Measurements from ENCODE around the gene JPH3. TPM values are rescaled to one million over a fixed set of nuclear protein-coding genes. Genes with fewer than 3 reads are reported as not detected.

JPH3 gene
- total RNA-seq, 1 experiment from 2014 or later, result 0.57 TPM

DNA sequence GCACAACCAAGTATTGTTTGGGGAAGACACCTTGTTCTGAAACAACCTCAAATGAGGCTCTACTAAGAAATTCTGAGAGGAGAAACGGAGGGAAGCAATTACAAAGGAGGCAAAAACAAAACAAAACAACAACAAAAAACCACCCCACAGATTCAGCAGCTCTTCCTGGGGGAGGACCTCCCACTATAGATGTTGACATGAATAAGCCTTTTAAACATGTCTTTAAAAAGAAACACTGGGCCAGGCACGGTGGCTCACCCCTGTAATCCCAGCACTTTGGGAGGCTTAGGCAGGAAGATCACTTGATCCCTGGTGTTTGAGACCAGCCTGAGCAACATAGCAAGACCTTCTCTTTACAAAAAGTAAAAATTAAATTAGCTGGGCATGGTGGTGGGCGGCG is 22.6 kb upstream of the JPH3 start:
- Mint-ChIP-seq H3K9me3 (ENCODE audit: low read depth, unreplicated experiment) (no peaks in the 10 kb centered on the region), H3K27ac (ENCODE audit: unreplicated experiment) (no peak overlapping the region), H3K4me1 (ENCODE audit: low read depth, unreplicated experiment) (peaks cover 17% of the 10 kb centered on the region), H3K27me3 (ENCODE audit: unreplicated experiment) (peaks cover 40% of the 10 kb centered on the region), H3K36me3 (ENCODE audit: insufficient read depth, unreplicated experiment) (peaks cover 7% of the 10 kb centered on the region), H3K4me3 (ENCODE audit: low read depth, unreplicated experiment) (no peak overlapping the region)
- CTCF ChIA-PET, result no interaction called here
- intact Hi-C loops (cut with micrococcal nuclease; ENCODE audit: unreplicated experiment), result loop anchor here (10.0 kb wide), 1 partner anchor 165 kb away; no protein-coding TSS in a partner anchor
- no peak for DNase-seq
- BruUV-seq (replicated peaks), result no TSS peak
- TF ChIP-seq, protein P1, sequence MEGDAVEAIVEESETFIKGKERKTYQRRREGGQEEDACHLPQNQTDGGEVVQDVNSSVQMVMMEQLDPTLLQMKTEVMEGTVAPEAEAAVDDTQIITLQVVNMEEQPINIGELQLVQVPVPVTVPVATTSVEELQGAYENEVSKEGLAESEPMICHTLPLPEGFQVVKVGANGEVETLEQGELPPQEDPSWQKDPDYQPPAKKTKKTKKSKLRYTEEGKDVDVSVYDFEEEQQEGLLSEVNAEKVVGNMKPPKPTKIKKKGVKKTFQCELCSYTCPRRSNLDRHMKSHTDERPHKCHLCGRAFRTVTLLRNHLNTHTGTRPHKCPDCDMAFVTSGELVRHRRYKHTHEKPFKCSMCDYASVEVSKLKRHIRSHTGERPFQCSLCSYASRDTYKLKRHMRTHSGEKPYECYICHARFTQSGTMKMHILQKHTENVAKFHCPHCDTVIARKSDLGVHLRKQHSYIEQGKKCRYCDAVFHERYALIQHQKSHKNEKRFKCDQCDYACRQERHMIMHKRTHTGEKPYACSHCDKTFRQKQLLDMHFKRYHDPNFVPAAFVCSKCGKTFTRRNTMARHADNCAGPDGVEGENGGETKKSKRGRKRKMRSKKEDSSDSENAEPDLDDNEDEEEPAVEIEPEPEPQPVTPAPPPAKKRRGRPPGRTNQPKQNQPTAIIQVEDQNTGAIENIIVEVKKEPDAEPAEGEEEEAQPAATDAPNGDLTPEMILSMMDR (IDR thresholded peaks at IDR 0.05; ENCODE audit: unreplicated experiment), result no peak

DNA sequence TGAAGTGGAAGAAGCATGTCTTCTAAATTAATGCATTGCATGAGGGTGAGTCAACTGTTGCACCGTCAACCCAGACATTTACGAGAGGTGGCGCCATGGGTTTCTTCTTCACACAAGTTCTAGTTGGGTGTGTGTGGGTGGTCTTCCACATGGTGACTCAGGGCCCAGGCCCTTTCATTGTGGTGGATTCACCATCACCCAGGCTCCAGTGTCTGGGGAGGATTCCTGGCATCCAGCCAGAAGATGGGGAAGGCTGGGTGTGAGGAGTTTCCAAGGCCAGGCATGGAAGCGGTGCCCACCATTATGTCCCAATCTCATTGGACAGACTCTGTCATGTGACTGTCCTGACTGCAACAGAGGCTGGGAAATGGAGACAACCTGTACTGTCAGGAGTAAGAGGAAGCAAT is 21.4 kb upstream of the JPH3 start:
- intact Hi-C loops (cut with micrococcal nuclease; ENCODE audit: unreplicated experiment), result no loop called here

DNA sequence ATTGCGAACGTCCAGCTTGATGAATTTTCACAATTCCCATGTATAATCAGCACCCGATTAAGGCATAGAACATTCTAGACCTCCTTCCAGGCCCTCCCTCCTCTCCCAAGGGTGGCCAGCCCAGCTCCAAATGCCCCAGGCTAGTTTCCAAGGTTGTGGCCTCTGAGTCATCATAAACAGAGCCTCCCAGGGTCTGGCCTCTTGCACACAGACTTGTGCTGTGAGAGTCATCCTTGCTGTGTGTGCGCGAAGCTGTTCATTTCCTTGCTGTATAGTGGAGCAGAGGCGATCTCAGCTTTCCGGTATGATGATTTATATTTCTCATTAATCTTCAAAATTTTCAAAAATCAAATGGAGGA is 20.5 kb upstream of the JPH3 start:
- intact Hi-C loops (cut with micrococcal nuclease; ENCODE audit: unreplicated experiment), result no loop called here
- TF ChIP-seq, protein P1 (IDR thresholded peaks at IDR 0.05; ENCODE audit: unreplicated experiment), result no peak
- CTCF ChIA-PET, result interaction anchor here (0.6 to 2.2 kb wide), 6 partner anchors 9 to 194 kb away, joined by 3 to 18 read pairs (median 5); no protein-coding TSS in a partner anchor
- Mint-ChIP-seq H3K36me3 (ENCODE audit: insufficient read depth, unreplicated experiment) (peaks cover 7% of the 10 kb centered on the region), H3K4me3 (ENCODE audit: low read depth, unreplicated experiment) (peak overlapping the region; percentile 9), H3K4me1 (ENCODE audit: low read depth, unreplicated experiment) (peaks cover 29% of the 10 kb centered on the region), H3K27ac (ENCODE audit: unreplicated experiment) (no peak overlapping the region), H3K9me3 (ENCODE audit: low read depth, unreplicated experiment) (no peaks in the 10 kb centered on the region), H3K27me3 (ENCODE audit: unreplicated experiment) (peaks cover 41% of the 10 kb centered on the region)
- BruUV-seq (replicated peaks), result no TSS peak
- DNase-seq, result peak; percentile 81

More for the DNA sequence above, 21.4 kb upstream of the JPH3 start:
- Mint-ChIP-seq H3K4me1 (ENCODE audit: low read depth, unreplicated experiment) (peaks cover 20% of the 10 kb centered on the region), H3K27me3 (ENCODE audit: unreplicated experiment) (peaks cover 41% of the 10 kb centered on the region), H3K4me3 (ENCODE audit: low read depth, unreplicated experiment) (no peak overlapping the region), H3K27ac (ENCODE audit: unreplicated experiment) (no peak overlapping the region), H3K9me3 (ENCODE audit: low read depth, unreplicated experiment) (no peaks in the 10 kb centered on the region), H3K36me3 (ENCODE audit: insufficient read depth, unreplicated experiment) (peaks cover 7% of the 10 kb centered on the region)
- CTCF ChIA-PET, result no interaction called here
- no peak for DNase-seq
- TF ChIP-seq, protein P1 (IDR thresholded peaks at IDR 0.05; ENCODE audit: unreplicated experiment), result no peak
- no TSS peak for BruUV-seq (replicated peaks)

DNA sequence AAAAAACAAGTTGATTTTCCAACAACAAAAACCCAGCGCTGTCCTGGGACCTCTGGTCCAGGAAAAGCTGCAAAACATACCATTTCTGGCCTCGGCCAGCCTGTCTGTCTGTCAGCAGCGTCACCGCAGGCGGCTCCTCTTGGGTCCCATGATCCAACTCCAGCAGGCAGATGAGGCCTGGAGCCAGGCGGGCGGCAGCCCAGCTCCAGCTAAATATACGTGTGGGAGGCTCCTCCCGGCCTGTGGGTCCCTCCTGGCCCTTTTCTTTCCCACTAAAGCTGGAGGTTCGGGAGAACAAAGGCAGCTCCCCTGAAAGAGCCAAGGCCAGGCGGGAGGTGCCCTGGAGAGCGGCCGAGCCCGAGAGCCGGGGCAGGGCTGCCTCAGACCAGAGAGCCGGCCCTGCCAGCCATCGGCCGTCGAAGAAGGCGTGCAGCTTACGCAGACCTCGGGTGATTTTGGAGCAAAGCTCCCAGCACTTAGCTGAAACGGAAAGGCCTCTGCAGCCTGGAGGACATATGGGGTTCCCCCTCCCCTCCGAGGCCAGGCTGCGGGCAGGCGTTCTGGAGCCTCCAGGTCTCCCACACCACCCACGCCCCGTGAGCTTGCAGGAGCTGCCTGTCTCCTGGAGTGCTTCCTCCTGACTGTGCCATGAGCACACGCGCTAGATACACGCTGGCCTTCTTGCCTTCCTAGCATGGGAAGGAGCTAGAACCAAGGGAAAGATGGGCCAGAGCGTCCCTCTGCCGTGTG is 19.9 kb upstream of the JPH3 start:
- TF ChIP-seq, protein P1 (IDR thresholded peaks at IDR 0.05; ENCODE audit: unreplicated experiment), result no peak
- DNase-seq, result peak; percentile 20
- no peaks in the 10 kb centered on the region for H3K9me3 Mint-ChIP-seq (ENCODE audit: low read depth, unreplicated experiment)
- no peak overlapping the region for H3K27ac Mint-ChIP-seq (ENCODE audit: unreplicated experiment)
- H3K4me1 Mint-ChIP-seq (ENCODE audit: low read depth, unreplicated experiment), result peaks cover 29% of the 10 kb centered on the region
- H3K27me3 Mint-ChIP-seq (ENCODE audit: unreplicated experiment), result peaks cover 43% of the 10 kb centered on the region
- no TSS peak for BruUV-seq (replicated peaks)
- H3K4me3 Mint-ChIP-seq (ENCODE audit: low read depth, unreplicated experiment), result peak overlapping the region; percentile 9
- CTCF ChIA-PET, result interaction anchor here (0.6 to 2.2 kb wide), 6 partner anchors 10 to 194 kb away, joined by 3 to 18 read pairs (median 5); no protein-coding TSS in a partner anchor
- H3K36me3 Mint-ChIP-seq (ENCODE audit: insufficient read depth, unreplicated experiment), result peaks cover 7% of the 10 kb centered on the region
- intact Hi-C loops (cut with micrococcal nuclease; ENCODE audit: unreplicated experiment), result no loop called here

Measured in Calu3 (cell line).